ENCODE measurements around the gene SIPA1L3.

Gene SIPA1L3

DNA sequence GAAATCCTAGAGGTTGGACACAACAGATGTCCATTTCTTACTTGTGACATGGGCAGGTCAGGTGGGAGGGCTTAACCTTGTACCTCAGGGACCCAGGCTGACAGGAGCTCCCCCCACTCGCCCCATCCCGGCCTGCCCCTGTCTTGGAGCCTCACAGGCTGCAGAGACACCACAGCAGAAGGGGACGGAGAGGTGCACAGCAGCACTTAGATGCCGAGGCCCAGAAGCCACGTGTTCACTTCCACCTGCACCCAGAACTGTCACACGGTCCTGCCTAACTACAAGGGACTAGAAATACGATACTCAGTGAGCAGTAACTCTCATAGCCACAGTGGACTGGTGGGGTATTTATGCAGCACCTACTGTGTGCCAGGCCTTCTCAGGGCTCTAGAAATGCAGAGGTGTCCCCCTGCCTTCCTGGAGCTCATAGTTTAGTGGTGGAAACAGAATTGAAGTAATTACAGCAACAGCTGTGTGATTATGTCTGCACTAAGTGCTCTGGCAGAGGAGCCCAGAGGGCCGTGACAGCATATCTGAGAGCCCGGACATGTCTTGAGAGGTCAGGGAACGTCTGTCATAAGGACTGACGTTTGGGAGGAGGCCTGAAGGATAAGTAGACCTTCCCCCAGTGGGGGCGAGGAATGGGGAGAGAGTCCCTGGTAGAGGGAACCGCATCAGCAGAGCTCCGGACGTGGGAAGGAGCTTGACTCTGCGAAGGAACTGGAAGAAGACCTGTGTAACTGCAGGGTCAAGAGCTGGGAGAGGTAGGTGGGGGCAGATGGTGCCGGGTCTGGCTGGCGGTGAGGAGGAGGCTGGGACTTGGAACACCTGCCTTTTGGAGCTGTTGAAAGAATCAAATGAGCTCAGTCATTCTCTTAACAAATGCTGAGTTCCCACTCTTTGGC, 130.0 kb downstream of the SIPA1L3 start:
- no peak overlapping the region for H3K4me3 ChIP-seq (ENCODE audit: low read depth, low read length)
- DNase-seq (ENCODE audit: low read depth): no peak
- TF ChIP-seq, protein P1, sequence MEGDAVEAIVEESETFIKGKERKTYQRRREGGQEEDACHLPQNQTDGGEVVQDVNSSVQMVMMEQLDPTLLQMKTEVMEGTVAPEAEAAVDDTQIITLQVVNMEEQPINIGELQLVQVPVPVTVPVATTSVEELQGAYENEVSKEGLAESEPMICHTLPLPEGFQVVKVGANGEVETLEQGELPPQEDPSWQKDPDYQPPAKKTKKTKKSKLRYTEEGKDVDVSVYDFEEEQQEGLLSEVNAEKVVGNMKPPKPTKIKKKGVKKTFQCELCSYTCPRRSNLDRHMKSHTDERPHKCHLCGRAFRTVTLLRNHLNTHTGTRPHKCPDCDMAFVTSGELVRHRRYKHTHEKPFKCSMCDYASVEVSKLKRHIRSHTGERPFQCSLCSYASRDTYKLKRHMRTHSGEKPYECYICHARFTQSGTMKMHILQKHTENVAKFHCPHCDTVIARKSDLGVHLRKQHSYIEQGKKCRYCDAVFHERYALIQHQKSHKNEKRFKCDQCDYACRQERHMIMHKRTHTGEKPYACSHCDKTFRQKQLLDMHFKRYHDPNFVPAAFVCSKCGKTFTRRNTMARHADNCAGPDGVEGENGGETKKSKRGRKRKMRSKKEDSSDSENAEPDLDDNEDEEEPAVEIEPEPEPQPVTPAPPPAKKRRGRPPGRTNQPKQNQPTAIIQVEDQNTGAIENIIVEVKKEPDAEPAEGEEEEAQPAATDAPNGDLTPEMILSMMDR (IDR thresholded peaks at IDR 0.05; ENCODE audit: insufficient read depth, low read depth, low read length, missing control alignments): no peak

DNA sequence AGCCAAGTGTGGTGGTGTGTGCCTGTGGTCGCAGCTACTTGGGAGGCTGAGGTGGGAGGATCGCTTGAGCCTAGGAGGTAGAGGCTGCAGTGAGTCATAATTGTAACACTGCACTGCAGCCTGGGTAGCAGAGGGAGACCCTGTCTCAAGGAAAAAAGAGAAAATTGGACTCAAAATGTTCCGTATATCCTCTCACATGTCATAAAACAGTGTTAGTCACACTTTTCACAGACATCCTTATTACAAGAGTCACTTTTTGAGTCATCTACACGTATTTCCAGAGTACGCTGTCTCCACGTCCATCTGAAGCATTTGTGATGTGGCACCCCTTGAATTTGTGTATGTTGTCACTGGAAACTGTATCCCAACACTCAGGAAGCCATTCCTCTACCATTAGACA, 133.0 kb downstream of the SIPA1L3 start:
- TF ChIP-seq, protein P1 (IDR thresholded peaks at IDR 0.05; ENCODE audit: insufficient read depth, low read depth, low read length, missing control alignments): no peak
- H3K4me3 ChIP-seq (ENCODE audit: low read depth, low read length): no peak overlapping the region
- no peak for DNase-seq (ENCODE audit: low read depth)

DNA sequence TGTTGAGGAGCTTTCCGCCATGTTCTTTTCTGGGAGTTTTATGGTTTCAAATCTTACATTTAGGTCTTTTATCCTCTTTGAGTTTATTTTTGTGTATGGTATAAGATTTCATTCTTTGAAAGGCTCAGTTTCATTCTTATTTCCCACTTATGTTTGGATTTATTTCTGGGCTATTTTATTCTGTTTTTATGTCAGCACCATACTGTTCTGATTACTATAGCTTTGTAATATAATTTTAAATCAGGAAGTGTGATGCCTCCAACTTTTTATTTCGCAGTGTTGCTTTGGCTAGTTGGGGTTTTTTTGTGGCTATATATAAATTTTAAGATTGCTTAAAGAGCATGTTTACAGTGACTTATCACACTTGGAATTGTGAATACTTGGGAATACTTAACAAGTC, 135.1 kb downstream of the SIPA1L3 start:
- TF ChIP-seq, protein P1 (IDR thresholded peaks at IDR 0.05; ENCODE audit: insufficient read depth, low read depth, low read length, missing control alignments): no peak
- no peak overlapping the region for H3K4me3 ChIP-seq (ENCODE audit: low read depth, low read length)

DNA sequence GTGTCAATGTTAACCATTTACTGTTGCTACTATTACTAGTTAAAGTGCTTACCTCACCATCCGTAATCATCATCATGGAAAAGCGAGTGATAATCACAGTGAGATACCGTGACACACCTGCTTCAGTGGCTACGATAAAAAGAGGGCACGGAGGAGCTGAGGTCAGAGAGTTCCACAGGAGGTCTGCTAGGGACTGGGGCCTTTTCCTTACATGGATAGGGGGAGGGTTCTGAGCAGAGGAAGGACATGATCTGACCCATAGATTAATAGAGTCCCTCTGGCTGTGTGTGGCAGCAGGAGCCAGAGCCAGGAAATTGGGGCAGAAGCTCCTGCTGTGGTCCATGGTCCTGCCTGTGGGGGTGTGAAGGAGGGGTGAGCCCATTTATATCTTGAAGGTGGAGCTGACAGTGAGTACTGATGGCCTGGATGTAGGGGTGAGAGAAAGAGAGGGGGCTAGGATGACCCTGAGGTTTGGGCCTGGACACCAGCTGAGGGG, 136.7 kb downstream of the SIPA1L3 start:
- TF ChIP-seq, protein P1 (IDR thresholded peaks at IDR 0.05; ENCODE audit: insufficient read depth, low read depth, low read length, missing control alignments): no peak
- no peak overlapping the region for H3K4me3 ChIP-seq (ENCODE audit: low read depth, low read length)
- DNase-seq (ENCODE audit: low read depth): no peak

More for the DNA sequence above, 135.1 kb downstream of the SIPA1L3 start:
- DNase-seq (ENCODE audit: low read depth): no peak

DNA sequence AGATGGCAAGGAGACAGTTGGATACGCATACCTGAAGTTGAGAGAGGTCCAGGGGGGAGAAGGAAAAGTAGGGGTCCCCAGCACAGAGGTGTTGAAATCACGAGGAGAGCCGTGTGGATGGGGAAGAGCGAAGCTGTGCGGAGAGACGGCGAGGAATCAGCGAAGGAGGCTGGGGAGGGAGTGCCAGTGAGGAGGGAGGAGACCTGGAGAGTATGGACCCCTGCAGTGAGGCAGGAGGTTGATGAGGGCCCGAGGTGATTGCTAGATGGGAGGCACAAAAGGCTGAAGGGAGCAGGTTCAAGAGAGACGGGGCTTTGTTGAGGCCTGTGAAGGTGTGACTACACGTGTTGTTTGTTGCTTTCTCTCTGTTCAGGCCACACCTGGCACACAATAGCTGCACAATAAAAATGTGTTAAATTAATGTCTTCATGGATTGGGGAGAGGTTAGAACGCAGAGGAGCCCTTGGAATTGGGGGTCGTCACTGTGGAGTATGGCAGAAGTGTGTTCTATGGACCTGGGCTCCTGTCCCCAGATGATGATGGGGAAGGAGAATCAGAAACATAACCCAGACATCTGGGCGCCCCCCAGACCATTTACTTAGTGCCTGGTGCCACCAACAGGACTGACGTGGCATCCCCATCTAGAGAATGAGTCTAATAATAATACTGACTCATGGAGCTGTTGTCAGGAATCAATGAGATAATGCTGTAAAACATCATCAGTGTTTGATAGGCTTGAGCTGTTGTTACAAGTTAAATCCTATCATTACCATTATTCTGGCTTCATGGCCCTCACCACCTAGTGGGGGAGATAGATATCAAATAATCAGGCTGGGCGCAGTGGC, 137.5 kb downstream of the SIPA1L3 start:
- TF ChIP-seq, protein P1 (IDR thresholded peaks at IDR 0.05; ENCODE audit: insufficient read depth, low read depth, low read length, missing control alignments): no peak
- H3K4me3 ChIP-seq (ENCODE audit: low read depth, low read length): no peak overlapping the region
- peak; percentile 29 for DNase-seq (ENCODE audit: low read depth)

DNA sequence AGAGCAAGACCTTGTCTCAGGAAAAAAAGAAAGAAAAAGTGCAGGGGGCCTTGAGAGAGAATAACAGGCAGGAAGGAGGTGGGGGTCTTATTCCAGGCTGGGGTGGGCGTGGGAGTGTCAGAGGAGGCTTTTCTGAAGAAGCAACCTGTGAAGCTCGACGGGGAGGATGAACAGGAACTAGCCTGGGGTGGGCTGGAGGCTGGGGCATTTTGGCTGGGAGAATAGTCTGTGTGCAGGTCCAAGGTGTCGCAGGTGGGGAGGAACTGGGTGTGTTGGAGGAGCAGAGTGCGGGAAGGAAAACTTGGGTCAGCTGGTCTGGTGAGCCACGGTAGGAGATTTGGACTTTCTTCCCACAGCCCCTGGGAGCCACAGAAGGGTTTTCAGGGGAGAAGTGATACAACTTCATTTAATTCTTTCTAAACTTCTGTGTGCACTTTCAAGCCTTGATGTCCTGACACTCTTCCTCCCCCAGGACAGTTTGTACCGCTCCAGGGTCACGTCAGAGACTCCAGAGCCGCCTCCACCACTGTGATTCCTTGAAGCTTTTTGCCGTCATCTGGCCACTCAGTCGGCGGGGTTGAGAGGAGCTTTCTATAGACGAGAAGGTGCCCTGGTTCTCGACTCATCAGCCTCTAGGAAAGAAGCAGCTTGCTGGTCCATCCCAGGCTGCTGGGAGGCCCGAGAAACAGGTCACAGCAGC, 138.7 kb downstream of the SIPA1L3 start:
- TF ChIP-seq, protein P1 (IDR thresholded peaks at IDR 0.05; ENCODE audit: insufficient read depth, low read depth, low read length, missing control alignments): no peak
- DNase-seq (ENCODE audit: low read depth): peak; percentile 37
- H3K4me3 ChIP-seq (ENCODE audit: low read depth, low read length): peak overlapping the region; percentile 41

Measured in GM12865 (cell line).